ENCODE results near the gene TCF7L2.

The TCF7L2 gene

GRCh38 chr10:113024930-113025329, 74.9 kb downstream of the TCF7L2 start:
- no peak for DNase-seq (ENCODE audit: low spot score)

GRCh38 chr10:113025487-113025886, 75.4 kb downstream of the TCF7L2 start:
- no peak for DNase-seq (ENCODE audit: low spot score)

- DNase-seq (ENCODE audit: low spot score), result no peak
Measured at GRCh38 chr10:113026679-113027078, 76.6 kb downstream of the TCF7L2 start.

- DNase-seq (ENCODE audit: low spot score), result no peak
Measured at GRCh38 chr10:113027230-113027573, 77.2 kb downstream of the TCF7L2 start.

- no peak for DNase-seq (ENCODE audit: low spot score)
Measured at GRCh38 chr10:113027574-113028455, 77.8 kb downstream of the TCF7L2 start.

- no peak for DNase-seq (ENCODE audit: low spot score)
Measured at GRCh38 chr10:113028456-113029440, 78.7 kb downstream of the TCF7L2 start.

- DNase-seq (ENCODE audit: low spot score), result no peak
Measured at GRCh38 chr10:113030453-113030852, 80.4 kb downstream of the TCF7L2 start.

GRCh38 chr10:113031147-113031546, 81.1 kb downstream of the TCF7L2 start:
- no peak for DNase-seq (ENCODE audit: low spot score)

- DNase-seq (ENCODE audit: low spot score), result no peak
Measured at GRCh38 chr10:113033991-113034390, 83.9 kb downstream of the TCF7L2 start.

GRCh38 chr10:113035732-113036312, 85.8 kb downstream of the TCF7L2 start:
- DNase-seq (ENCODE audit: low spot score), result no peak

- no peak for DNase-seq (ENCODE audit: low spot score)
Measured at GRCh38 chr10:113036619-113037018, 86.6 kb downstream of the TCF7L2 start.

GRCh38 chr10:113037218-113037617, 87.2 kb downstream of the TCF7L2 start:
- DNase-seq (ENCODE audit: low spot score), result no peak

- DNase-seq (ENCODE audit: low spot score), result no peak
Measured at GRCh38 chr10:113038183-113038582, 88.1 kb downstream of the TCF7L2 start.

- no peak for DNase-seq (ENCODE audit: low spot score)
Measured at GRCh38 chr10:113038985-113039384, 88.9 kb downstream of the TCF7L2 start.

- DNase-seq (ENCODE audit: low spot score), result no peak
Measured at GRCh38 chr10:113041324-113041723, 91.3 kb downstream of the TCF7L2 start.

GRCh38 chr10:113041841-113042750, 92.0 kb downstream of the TCF7L2 start:
- DNase-seq (ENCODE audit: low spot score), result no peak

- DNase-seq (ENCODE audit: low spot score), result no peak
Measured at GRCh38 chr10:113042868-113043267, 92.8 kb downstream of the TCF7L2 start.

- DNase-seq (ENCODE audit: low spot score), result no peak
Measured at GRCh38 chr10:113044016-113044755, 94.1 kb downstream of the TCF7L2 start.

- no peak for DNase-seq (ENCODE audit: low spot score)
Measured at GRCh38 chr10:113045147-113046055, 95.4 kb downstream of the TCF7L2 start.

- no peak for DNase-seq (ENCODE audit: low spot score)
Measured at GRCh38 chr10:113047151-113047550, 97.1 kb downstream of the TCF7L2 start.

All from hematopoietic multipotent progenitor cell treated with erythropoietin and hydrocortisone succinate and interleukin-3 and kit ligand, for 15 days (in vitro differentiated cells).